ENCODE measurements around the gene PCNT. TPM values are rescaled to one million over a fixed set of nuclear protein-coding genes. Genes with fewer than 3 reads are reported as not detected.

PCNT gene
- total and polyA plus RNA-seq, 2 of the 4 experiments (the other 2 are of a cell fraction) = 10.0 to 19.4 TPM

- no peak overlapping the region for H3K18ac ChIP-seq (ENCODE audit: low read depth, low read length)
- no peak overlapping the region for H3K14ac ChIP-seq (replicated peaks; ENCODE audit: low read depth, low read length)
- H3K4me1 ChIP-seq (ENCODE audit: control insufficient read depth, insufficient read depth, low read length) = no peaks in the 10 kb centered on the region
- 80% methylated on average over 4 of the region's 9 CpGs; no CpG with 5 or more reads in 1 of the 2 experiments for WGBS, 2 experiments (ENCODE audit: extremely low coverage in 2 of 2, insufficient read length in 1 of 2)
- no peaks in the 10 kb centered on the region for H3K79me1 ChIP-seq (ENCODE audit: low read depth in 1 of 2, low read length in 2 of 2)
- no peaks in the 10 kb centered on the region for H3K27me3 ChIP-seq (ENCODE audit: control insufficient read depth, insufficient read depth, low read length)
- no peak overlapping the region for H3K4ac ChIP-seq (ENCODE audit: low read depth, low read length)
- H3K56ac ChIP-seq (ENCODE audit: extremely low read depth, insufficient read depth, low read length) = no peak overlapping the region
- H3K4me3 ChIP-seq (ENCODE audit: insufficient read depth, low read depth, low read length) = no peak overlapping the region
- H3K9me3 ChIP-seq (ENCODE audit: control insufficient read depth, insufficient read depth, low read length) = no peaks in the 10 kb centered on the region
- H4K91ac ChIP-seq (ENCODE audit: insufficient read depth, low read depth, low read length) = no peak overlapping the region
- peaks cover 35% of the 10 kb centered on the region for H3K36me3 ChIP-seq (ENCODE audit: control insufficient read depth, insufficient read depth, low read length)
- intact Hi-C loops (cut with micrococcal nuclease) (no loop called here), dilution Hi-C loops (cut with HindIII; ENCODE audit: low sequenced_read_pairs, unreplicated experiment) (no loop called here), in situ Hi-C loops (cut with MboI; ENCODE audit: low sequenced_read_pairs) (no loop called here)
- DNase-seq = no peak
- no peak overlapping the region for H2AFZ ChIP-seq (replicated peaks; ENCODE audit: low read length, poor library complexity)
- H2BK20ac ChIP-seq (ENCODE audit: low read depth, low read length) = no peak overlapping the region
- H3K27ac ChIP-seq (ENCODE audit: insufficient read depth, low read length) = no peak overlapping the region
- no peak overlapping the region for H2BK120ac ChIP-seq (ENCODE audit: low read depth, low read length)
- no peak overlapping the region for H2AK5ac ChIP-seq (ENCODE audit: low read depth, low read length)
- BruUV-seq (replicated peaks) = no TSS peak
- H2AK9ac ChIP-seq (replicated peaks; ENCODE audit: low read depth, low read length, poor library complexity) = no peak overlapping the region
- H2BK5ac ChIP-seq (ENCODE audit: low read depth, low read length, poor library complexity, severe bottlenecking) = no peak overlapping the region
- TF ChIP-seq RFX5 (IDR thresholded peaks at IDR 0.05; ENCODE audit: low read depth, low read length) (no peak), ELK1 (IDR thresholded peaks at IDR 0.05; ENCODE audit: borderline replicate concordance, low read depth, low read length) (no peak), USF2 (IDR thresholded peaks at IDR 0.05; ENCODE audit: low read depth, low read length) (no peak), CEBPB (IDR thresholded peaks at IDR 0.05; ENCODE audit: low read depth, low read length) (no peak), RAD21 (IDR thresholded peaks at IDR 0.05; ENCODE audit: low read length) (no peak), CTCF (conservative IDR thresholded peaks at IDR 0.05; ENCODE audit: low read depth, low read length) (no peak), BHLHE40 (IDR thresholded peaks at IDR 0.05; ENCODE audit: low read depth, low read length) (no peak), FOS (IDR thresholded peaks at IDR 0.05; ENCODE audit: low read depth, low read length) (no peak), NFE2L2 (IDR thresholded peaks at IDR 0.05; ENCODE audit: low read depth, low read length) (no peak)
- H3K9ac ChIP-seq (ENCODE audit: low read depth, low read length) = no peak overlapping the region
- no peaks in the 10 kb centered on the region for H3K9me1 ChIP-seq (ENCODE audit: insufficient read depth, low read length)
- H3K23ac ChIP-seq (ENCODE audit: low read depth, low read length) = no peak overlapping the region
- ChIA-PET CTCF (no interaction called here), POLR2A (ENCODE audit: unreplicated experiment) (no interaction called here)
- H2BK15ac ChIP-seq (ENCODE audit: low read depth, low read length) = no peak overlapping the region
- no peak for ATAC-seq (ENCODE audit: low read depth)
- no peak overlapping the region for H4K5ac ChIP-seq (ENCODE audit: low read depth, low read length)
- H4K20me1 ChIP-seq (ENCODE audit: insufficient read depth, low read length) = no peaks in the 10 kb centered on the region
- H3K4me2 ChIP-seq (ENCODE audit: low read depth, low read length) = no peak overlapping the region
- H4K8ac ChIP-seq (ENCODE audit: low read depth in 2 of 2, low read length in 2 of 2) = no peak overlapping the region
Measured at GRCh38 chr21:46413365-46413696, 89.4 kb downstream of the PCNT start.
